HG02884 (cell line): ENCODE results near the gene NDFIP2.

Experiments used
- ATAC-seq: cut with Tn5 transposase; IDR thresholded peaks from one replicate; pipeline ENCODE4 v1.9.1; 2021; ENCODE audit warnings: mild to moderate bottlenecking, moderate library complexity; ENCODE audit not compliant: unreplicated experiment

Gene NDFIP2

DNA sequence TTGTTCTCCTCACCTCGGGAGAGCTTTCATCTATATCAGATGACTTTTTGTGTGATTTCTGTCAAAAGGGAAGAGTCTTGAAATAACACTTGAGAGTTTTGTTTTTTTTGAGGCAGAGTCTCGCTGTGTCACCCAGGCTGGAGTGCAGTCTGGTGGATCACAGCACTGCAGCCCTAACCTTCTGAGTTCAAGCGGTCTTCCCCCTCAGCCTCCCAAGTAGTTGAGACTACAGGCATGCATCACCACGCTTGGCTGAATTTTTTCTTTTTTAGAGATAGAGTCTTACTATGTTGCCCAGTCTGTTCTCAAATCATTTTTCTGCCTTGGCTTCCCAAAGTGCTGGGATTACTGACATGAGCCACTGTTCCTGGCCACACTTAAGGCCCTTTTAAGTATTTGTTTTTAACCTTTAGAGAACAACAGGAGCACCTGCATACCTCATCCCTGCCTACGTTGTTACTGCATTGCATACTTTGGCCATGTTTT, 11.4 kb downstream of the NDFIP2 start:
- ATAC-seq, result no peak

DNA sequence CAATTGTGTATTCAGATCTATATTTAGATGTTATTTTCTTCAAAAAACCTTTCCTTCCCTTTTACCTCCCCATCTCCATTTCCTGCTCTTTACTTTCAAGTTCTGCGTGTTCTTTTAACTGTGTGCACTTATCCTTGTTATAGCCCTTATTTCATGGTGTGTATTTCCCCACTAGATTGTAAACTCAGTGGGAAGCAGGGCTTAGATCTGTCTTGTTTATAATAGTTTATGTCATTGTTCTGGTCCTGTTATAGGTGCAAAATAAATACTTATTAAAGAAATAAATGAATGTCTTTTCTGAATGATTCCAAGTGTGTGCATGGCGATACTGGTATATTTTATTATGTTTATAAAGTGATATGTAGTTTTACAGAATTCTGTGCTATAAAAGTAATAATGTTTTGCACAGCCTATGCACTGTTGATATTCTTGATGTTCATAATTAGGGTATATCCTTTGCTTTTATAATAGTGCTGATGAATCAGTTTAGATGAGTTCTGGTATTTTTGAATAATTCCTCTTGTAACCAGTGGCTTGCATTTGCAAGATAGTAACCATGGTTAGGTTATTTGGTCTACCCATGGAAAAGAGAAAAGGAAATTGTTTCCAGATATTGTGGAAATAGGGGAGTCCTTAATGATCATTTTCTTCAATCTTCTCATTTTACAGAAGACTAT, 12.1 kb downstream of the NDFIP2 start:
- ATAC-seq, result no peak

DNA sequence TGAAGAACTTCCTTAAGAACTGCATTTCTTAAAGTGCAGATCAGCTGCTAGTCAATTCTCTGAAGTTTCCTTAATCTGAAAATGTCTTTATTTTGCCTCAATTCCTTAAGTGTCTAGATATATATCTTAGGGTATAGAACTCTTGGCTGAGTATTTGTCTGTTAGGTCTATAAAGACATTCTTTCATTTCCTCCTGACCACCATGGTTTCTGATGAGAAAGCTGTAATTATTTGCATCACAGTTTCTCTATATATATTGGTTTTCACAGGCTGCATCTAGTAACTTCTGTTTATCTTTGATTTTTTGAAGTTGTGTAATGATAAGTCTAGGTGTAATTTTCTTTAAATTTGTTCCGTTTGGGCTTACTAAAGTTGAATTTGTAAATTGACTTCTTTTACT, 15.2 kb downstream of the NDFIP2 start:
- peak; percentile 83 for ATAC-seq

- ATAC-seq, result no peak
Observed at GRCh38 chr13:79497064-79497463, 16.1 kb downstream of the NDFIP2 start.

- ATAC-seq, result no peak
Observed at GRCh38 chr13:79497852-79498251, 16.9 kb downstream of the NDFIP2 start.

GRCh38 chr13:79500829-79501228, 19.9 kb downstream of the NDFIP2 start:
- ATAC-seq, result no peak

DNA sequence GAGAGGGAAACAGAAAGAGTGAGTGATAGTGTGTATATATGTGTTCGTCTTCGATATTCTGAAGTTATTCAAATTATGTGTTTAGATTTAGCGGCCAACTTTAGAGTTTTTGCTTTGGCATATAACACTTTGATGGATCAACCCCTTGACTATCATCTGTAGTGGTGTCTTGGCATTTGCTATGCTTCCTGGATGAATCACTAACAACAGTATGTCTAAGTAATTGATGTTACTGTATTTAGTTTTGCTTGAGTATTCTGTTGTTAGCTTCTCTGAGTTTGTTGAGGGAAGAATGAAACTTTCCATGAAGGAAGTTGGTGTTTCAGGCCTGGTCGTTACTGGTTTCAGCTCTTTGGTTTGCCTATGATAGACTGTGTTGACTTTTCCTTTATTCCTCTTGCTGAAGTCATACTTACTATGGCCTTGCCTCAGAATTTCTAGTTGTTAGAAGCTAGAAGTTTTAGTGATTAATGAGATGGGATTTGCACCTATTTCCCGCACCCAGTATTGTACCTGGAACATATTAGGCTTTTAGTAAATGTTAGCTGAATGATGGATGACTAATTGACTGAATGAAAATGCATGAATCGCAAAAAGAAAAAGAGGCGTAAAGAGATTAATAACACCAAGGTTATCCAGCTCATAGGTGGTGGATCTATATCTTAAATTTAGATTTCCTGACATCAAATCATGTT, 20.7 kb downstream of the NDFIP2 start:
- ATAC-seq, result no peak

- ATAC-seq, result no peak
Observed at GRCh38 chr13:79502859-79503468, 22.0 kb downstream of the NDFIP2 start.

DNA sequence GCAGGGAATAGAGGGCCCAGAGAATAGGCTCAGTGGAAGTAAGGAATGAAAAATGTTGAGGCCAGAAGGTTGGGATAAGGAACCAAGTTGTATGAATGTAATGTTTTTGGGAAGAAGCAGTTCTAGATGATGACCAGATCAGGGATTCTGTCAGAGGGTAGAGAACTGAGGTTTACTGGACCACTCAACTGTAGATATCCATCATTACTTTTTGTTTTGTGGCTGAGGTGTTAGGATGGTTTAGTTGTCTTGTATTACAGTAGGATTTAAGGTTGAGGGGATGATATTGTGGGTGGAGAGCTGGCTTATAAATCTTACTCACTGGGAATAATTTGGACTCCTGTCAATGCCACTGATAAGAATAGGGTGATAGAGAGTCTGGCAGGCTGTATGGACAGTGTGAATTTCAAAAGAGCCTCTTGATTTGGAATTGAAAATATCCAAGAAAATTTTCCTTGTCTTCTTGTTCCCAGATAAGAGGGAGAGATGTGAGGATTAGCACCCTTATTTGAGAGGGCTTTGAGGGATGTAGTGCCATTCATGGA, 22.6 kb downstream of the NDFIP2 start:
- ATAC-seq, result no peak

DNA sequence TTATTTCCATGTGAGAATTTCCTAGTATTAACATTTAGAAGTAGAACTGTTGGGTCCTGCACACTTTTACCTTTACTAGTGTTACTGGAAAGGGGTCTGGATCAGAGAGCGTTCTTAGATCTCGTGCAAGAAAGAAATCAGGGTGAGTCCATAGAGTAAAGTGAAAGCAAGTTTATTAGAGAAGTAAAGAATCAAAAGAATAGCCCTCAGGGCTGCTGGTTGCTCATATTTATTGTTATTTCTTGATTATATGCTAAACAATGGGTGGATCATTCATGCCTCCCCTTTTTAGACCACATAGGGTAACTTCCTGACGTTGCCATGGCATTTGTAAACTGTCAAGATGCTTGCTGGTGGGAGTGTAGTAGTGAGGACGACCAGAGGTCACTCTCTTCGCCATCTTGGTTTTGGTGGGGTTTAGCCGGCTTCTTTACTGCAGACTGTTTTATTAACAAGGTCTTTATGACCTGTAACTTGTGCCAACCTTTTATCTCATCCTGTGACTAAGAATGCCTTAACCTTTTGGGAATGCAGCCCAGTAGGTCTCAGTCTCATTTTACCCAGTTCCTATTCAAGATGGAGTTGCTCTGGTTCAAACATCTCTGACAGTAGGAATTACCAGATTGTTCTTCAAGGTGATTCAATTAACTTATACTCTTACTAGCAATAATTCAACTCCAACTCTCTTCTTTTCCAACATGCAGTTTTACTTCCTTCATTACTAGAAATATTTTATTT, 27.4 kb downstream of the NDFIP2 start:
- ATAC-seq, result no peak

- ATAC-seq, result no peak
Observed at GRCh38 chr13:79511611-79512010, 30.7 kb downstream of the NDFIP2 start.

- no peak for ATAC-seq
Observed at GRCh38 chr13:79512950-79513349, 32.0 kb downstream of the NDFIP2 start.

- ATAC-seq, result no peak
Observed at GRCh38 chr13:79516595-79516994, 35.6 kb downstream of the NDFIP2 start.

DNA sequence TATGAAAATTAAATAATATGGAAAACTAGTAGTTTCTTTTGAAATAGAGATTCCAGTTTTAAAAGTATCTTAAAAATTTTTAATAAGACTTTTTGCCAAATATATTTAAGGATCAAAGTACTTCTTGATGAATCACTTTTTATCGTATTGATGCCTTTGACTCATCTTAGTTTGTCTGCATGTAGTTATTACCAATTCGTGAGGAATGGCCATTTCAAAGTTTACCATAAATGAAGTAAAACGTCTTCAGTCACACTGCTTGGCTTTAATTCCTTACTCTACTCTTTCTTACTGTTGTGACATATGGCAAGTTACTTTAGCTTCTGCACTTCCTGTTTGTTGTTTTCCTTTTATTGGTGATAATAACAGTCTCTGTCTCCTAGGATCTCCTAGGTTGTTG, 38.3 kb downstream of the NDFIP2 start:
- ATAC-seq, result no peak

- ATAC-seq, result peak; percentile 91
Observed at GRCh38 chr13:79522583-79522982, 41.6 kb downstream of the NDFIP2 start.

DNA sequence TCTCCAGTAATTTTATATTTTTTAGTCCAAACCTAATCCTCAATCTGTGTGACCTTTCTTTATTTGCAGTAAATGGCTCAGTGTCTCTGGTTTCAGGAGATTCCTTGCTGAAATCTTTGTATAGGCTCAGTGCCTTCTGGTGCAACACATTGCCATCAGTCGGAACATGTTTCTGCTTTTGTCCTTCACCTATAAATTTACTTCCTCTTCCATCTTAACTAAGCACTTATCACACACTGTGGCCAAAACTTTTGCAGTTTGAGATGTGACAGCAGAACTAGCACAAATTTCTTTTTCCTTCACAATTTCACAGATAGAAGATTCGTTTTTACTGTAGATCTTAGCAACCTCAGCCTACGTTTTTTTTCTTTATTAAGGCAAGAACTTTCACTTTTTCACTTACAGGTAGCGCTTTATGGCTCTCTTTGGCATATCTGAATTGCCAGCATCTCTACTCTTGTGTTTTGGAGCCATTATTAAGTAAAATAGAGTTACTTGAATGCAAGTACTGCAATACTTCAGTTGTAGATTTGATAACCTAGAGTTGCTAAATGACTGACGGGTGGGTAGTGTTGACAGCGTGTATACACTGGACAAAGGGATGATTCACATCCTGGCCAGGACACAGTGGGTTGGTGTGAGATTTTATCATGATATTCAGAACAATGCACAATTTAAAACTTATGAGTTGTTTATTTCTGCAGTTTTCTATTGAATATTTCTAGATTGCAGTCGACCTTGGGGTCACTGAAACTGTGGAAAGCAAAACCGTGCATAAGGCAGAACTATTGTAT, 44.3 kb downstream of the NDFIP2 start:
- peak; percentile 38 for ATAC-seq

GRCh38 chr13:79527698-79528097, 46.7 kb downstream of the NDFIP2 start:
- no peak for ATAC-seq

DNA sequence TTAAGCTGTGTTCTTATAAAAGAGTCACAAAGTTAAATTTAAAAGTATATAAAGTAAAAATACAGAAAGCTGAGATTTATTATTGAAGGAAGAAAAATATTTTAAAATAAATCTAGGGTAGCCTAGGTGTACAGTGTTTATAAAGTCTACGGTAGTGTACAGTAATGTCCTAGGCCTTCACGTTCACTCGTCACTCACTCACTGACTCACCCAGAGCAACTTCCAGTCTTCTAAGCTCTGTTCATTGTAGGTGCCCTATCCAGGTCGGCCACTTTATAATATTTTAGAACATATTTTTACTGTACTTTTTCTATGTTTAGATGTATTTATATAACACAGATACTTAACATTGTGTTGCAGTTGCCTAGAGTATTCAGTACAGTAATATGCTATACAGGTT, 47.4 kb downstream of the NDFIP2 start:
- ATAC-seq, result no peak

- no peak for ATAC-seq
Observed at GRCh38 chr13:79528759-79529191, 47.8 kb downstream of the NDFIP2 start.

GRCh38 chr13:79529817-79530216, 48.9 kb downstream of the NDFIP2 start:
- ATAC-seq, result no peak
